ENCODE measurements around the gene CEACAM21. TPM values are rescaled to one million over a fixed set of nuclear protein-coding genes. Genes with fewer than 3 reads are reported as not detected.

CEACAM21 gene
- polyA plus RNA-seq, 3 donors = 2.1 to 6.4 (median 4.1) TPM

DNA sequence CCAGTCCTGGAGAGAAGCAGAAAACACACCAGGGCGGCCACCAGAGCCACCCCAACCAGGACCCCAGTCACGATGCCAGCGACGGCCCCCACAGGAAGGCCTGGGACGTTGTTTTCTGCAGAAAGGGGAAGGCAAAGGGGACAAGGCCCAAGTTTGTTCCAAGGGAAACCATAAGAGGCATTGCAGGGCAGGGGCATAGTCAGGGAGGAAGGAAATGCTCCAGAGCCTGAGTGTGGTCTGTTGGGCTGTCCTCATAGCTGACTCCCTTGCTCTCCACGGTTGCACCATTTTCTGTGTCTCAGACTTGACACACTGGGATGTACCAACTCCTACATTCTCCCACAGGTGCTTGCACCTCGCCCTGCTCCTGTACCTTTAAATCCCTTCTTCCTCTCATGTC, 45.7 kb downstream of the CEACAM21 start:
- H3K9me3 Mint-ChIP-seq = no peaks in the 10 kb centered on the region
- H3K79me2 ChIP-seq (ENCODE audit: insufficient read depth, low read length) = peaks cover 68% of the 10 kb centered on the region
- DNase-seq = peak; percentile 59 to 77 (median 72)
- H3K36me3 ChIP-seq (replicated peaks in 1 of 2; ENCODE audit: control insufficient read depth in 1 of 2, insufficient read depth in 2 of 2, low read length in 2 of 2) = peaks cover 8 to 11% of the 10 kb centered on the region in 2 donors
- no peak overlapping the region for H2AFZ ChIP-seq (ENCODE audit: insufficient read depth, low read depth, low read length, poor library complexity, severe bottlenecking)
- peaks cover 33 to 53% of the 10 kb centered on the region in 2 donors for H3K36me3 Mint-ChIP-seq
- H3K27me3 Mint-ChIP-seq (ENCODE audit: low read depth in 3 of 3) = peaks cover 0 to 5% (median under 1%) of the 10 kb centered on the region in 3 donors
- intact Hi-C loops (cut with micrococcal nuclease) = no loop called here
- H3K27ac ChIP-seq (ENCODE audit: low read depth in 1 of 2, low read length in 2 of 2) = peak overlapping the region; percentile 50 to 75
- no CpG with 5 or more reads among the region's 7 CpGs for WGBS (ENCODE audit: insufficient coverage)
- no peaks in the 10 kb centered on the region for H3K27me3 ChIP-seq (ENCODE audit: control insufficient read depth in 2 of 2, insufficient read depth in 2 of 2, low read length in 2 of 2)
- H3K4me3 Mint-ChIP-seq = peak overlapping the region; percentile 71 to 91
- peaks cover 69% of the 10 kb centered on the region for H4K20me1 ChIP-seq (ENCODE audit: insufficient read depth, low read length)
- H3K27ac Mint-ChIP-seq = peak overlapping the region; percentile 77 to 91 (median 88)
- H3K4me3 ChIP-seq (replicated peaks in 1 of 3; ENCODE audit: low read depth in 2 of 3, low read length in 3 of 3) = peak overlapping the region in 2 of 3 experiments; percentile 22 to 69
- H3K9ac ChIP-seq (ENCODE audit: insufficient read depth, low read length, poor library complexity, severe bottlenecking) = peak overlapping the region; percentile 41
- H3K4me1 ChIP-seq (ENCODE audit: control insufficient read depth in 1 of 2, insufficient read depth in 2 of 2, low read length in 2 of 2) = peaks cover 98 to 100% of the 10 kb centered on the region in 2 donors
- H3K4me1 Mint-ChIP-seq = peaks cover 99% of the 10 kb centered on the region
- H3K4me2 ChIP-seq (replicated peaks; ENCODE audit: extremely low read depth, low read length, poor library complexity, severe bottlenecking) = peak overlapping the region; percentile 77
- H3K9me3 ChIP-seq (replicated peaks in 1 of 2; ENCODE audit: control insufficient read depth in 1 of 2, insufficient read depth in 1 of 2, low read length in 2 of 2) = no peaks in the 10 kb centered on the region
- TF ChIP-seq, protein P1, sequence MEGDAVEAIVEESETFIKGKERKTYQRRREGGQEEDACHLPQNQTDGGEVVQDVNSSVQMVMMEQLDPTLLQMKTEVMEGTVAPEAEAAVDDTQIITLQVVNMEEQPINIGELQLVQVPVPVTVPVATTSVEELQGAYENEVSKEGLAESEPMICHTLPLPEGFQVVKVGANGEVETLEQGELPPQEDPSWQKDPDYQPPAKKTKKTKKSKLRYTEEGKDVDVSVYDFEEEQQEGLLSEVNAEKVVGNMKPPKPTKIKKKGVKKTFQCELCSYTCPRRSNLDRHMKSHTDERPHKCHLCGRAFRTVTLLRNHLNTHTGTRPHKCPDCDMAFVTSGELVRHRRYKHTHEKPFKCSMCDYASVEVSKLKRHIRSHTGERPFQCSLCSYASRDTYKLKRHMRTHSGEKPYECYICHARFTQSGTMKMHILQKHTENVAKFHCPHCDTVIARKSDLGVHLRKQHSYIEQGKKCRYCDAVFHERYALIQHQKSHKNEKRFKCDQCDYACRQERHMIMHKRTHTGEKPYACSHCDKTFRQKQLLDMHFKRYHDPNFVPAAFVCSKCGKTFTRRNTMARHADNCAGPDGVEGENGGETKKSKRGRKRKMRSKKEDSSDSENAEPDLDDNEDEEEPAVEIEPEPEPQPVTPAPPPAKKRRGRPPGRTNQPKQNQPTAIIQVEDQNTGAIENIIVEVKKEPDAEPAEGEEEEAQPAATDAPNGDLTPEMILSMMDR (IDR thresholded peaks at IDR 0.05) = no peak

- intact Hi-C loops (cut with micrococcal nuclease) = no loop called here
- Histone ChIP-seq H3K36me3 (replicated peaks in 1 of 2; ENCODE audit: control insufficient read depth in 1 of 2, insufficient read depth in 2 of 2, low read length in 2 of 2) (peaks cover 8 to 10% of the 10 kb centered on the region in 2 donors), H3K27me3 (ENCODE audit: control insufficient read depth in 2 of 2, insufficient read depth in 2 of 2, low read length in 2 of 2) (no peaks in the 10 kb centered on the region), H3K9ac (ENCODE audit: insufficient read depth, low read length, poor library complexity, severe bottlenecking) (no peak overlapping the region), H3K9me3 (replicated peaks in 1 of 2; ENCODE audit: control insufficient read depth in 1 of 2, insufficient read depth in 1 of 2, low read length in 2 of 2) (no peaks in the 10 kb centered on the region), H2AFZ (ENCODE audit: insufficient read depth, low read depth, low read length, poor library complexity, severe bottlenecking) (no peak overlapping the region), H3K4me1 (ENCODE audit: control insufficient read depth in 1 of 2, insufficient read depth in 2 of 2, low read length in 2 of 2) (peaks cover 95 to 99% of the 10 kb centered on the region in 2 donors), H3K79me2 (ENCODE audit: insufficient read depth, low read length) (peaks cover 73% of the 10 kb centered on the region), H3K27ac (ENCODE audit: low read depth in 1 of 2, low read length in 2 of 2) (peak overlapping the region; percentile 40 to 90), H3K4me3 (replicated peaks in 1 of 3; ENCODE audit: low read depth in 2 of 3, low read length in 3 of 3) (peak overlapping the region in 1 of 3 experiments; percentile 98), H4K20me1 (ENCODE audit: insufficient read depth, low read length) (peaks cover 53% of the 10 kb centered on the region), H3K4me2 (replicated peaks; ENCODE audit: extremely low read depth, low read length, poor library complexity, severe bottlenecking) (peak overlapping the region; percentile 100)
- Mint-ChIP-seq H3K4me3 (peak overlapping the region in 1 of 2 donors; percentile 76), H3K27me3 (ENCODE audit: low read depth in 3 of 3) (peaks cover 0 to 5% (median 2%) of the 10 kb centered on the region in 3 donors), H3K4me1 (peaks cover 98% of the 10 kb centered on the region), H3K36me3 (peaks cover 22 to 46% of the 10 kb centered on the region in 2 donors), H3K9me3 (no peaks in the 10 kb centered on the region), H3K27ac (peak overlapping the region; percentile 42 to 89 (median 86))
- DNase-seq = no peak
- TF ChIP-seq, protein P1 (IDR thresholded peaks at IDR 0.05) = no peak
- WGBS (ENCODE audit: insufficient coverage) = 0% methylated on average over 2 of the region's 4 CpGs
Measured at GRCh38 chr19:41623360-41623759, 47.4 kb downstream of the CEACAM21 start.
